Thyroid gland (tissue), 4 donors: ENCODE results near the gene TOMM5.

ENCODE experiments used
- CTCF ChIP-seq, 6 experiments: fragments of 200-600 bp in 3 of 6; fragments of 450-650 bp in 3 of 6; sonication (generic) in 3 of 6; IDR thresholded peaks; one replicate each; pipeline ENCODE4 v1.5.1; 2016 to 2019; ENCODE audit warnings: antibody characterized with exemption in 6 of 6, mild to moderate bottlenecking in 2 of 6, inconsistent platforms in 1 of 6, moderate library complexity in 1 of 6
- POLR2A ChIP-seq, 2 donors: fragments of 450-650 bp; IDR thresholded peaks; one replicate each; pipeline ENCODE4 v1.6.1; 2017; ENCODE audit warnings: antibody characterized with exemption in 2 of 2, mild to moderate bottlenecking in 2 of 2, moderate library complexity in 1 of 2

GRCh38 chr9:37542488-37542887, 49.9 kb downstream of the TOMM5 start:
- TF ChIP-seq POLR2A (IDR thresholded peaks at IDR 0.05) (no peak), CTCF (IDR thresholded peaks at IDR 0.05) (no peak)
